Endothelial cell (in vitro differentiated cells): ENCODE measurements around the gene CLCC1. TPM values are rescaled to one million over a fixed set of nuclear protein-coding genes. Genes with fewer than 3 reads are reported as not detected.
"Not testable (repeated sequence)": the region's sequence is repeated elsewhere in the genome, so short reads cannot be mapped to it uniquely, and the experiment has no call there.

Experiments used
- DNase-seq: peaks from one replicate; pipeline ENCODE4 v3.0.0; 2021; ENCODE audit warnings: low spot score
- H3K27ac Mint-ChIP-seq: one replicate; pipeline ENCODE4 v1.8.0; 2021; ENCODE audit warnings: mixed read lengths, inconsistent platforms; ENCODE audit not compliant: unreplicated experiment
- H3K27me3 Mint-ChIP-seq: one replicate; pipeline ENCODE4 v1.8.0; 2021; ENCODE audit warnings: mild to moderate bottlenecking, moderate library complexity, mixed read lengths, inconsistent platforms; ENCODE audit not compliant: unreplicated experiment
- H3K36me3 Mint-ChIP-seq: one replicate; pipeline ENCODE4 v1.8.0; 2021; ENCODE audit warnings: mild to moderate bottlenecking, low read depth, mixed read lengths, inconsistent platforms; ENCODE audit not compliant: unreplicated experiment
- H3K4me1 Mint-ChIP-seq: one replicate; pipeline ENCODE4 v1.8.0; 2021; ENCODE audit warnings: mild to moderate bottlenecking, mixed read lengths, inconsistent platforms; ENCODE audit not compliant: unreplicated experiment
- H3K4me3 Mint-ChIP-seq: one replicate; pipeline ENCODE4 v1.8.0; 2021; ENCODE audit warnings: mild to moderate bottlenecking, mixed read lengths, inconsistent platforms; ENCODE audit not compliant: unreplicated experiment
- H3K9me3 Mint-ChIP-seq: one replicate; pipeline ENCODE4 v1.8.0; 2021; ENCODE audit warnings: mixed read lengths, inconsistent platforms; ENCODE audit not compliant: unreplicated experiment
- CTCF ChIP-seq: fragments of 200-600 bp; sonication (generic); IDR thresholded peaks from one replicate; pipeline ENCODE4 v1.5.0; 2021; ENCODE audit warnings: antibody characterized with exemption; ENCODE audit not compliant: unreplicated experiment
- total RNA-seq: library from RNA; stranded (reverse); fragmentation: NEBNext Ultra II Directional; extraction: Animal tissue kit (Norgen Biotek cat#: 25700); gene quantifications from one replicate; pipeline ENCODE4 v1.2.1, GENCODE V29; 2021; ENCODE audit not compliant: unreplicated experiment

The CLCC1 gene
- total RNA-seq, 1 donor from 2014 or later: 28.2 TPM

DNA sequence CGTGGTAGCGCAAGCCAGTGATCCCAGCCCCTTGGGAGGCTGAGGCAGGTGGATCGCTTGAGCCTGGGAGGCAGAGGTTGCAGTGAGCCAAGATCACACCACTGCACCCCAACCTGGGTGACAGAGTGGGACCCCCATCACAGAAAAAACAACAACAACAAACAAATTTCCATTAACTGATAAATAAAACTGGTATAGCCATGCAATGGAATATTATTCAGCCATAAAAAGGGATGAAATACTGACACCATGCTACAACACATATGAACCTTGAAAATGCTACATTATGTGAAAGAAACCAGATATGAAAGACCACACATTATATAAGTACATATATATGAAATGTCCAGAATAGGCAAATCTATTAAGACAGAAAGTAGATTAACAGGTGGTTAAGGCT is 12.0 kb downstream of the CLCC1 start:
- peaks cover 14% of the 10 kb centered on the region for H3K4me1 Mint-ChIP-seq
- no peak for DNase-seq
- TF ChIP-seq CTCF: no peak
- no peak overlapping the region for H3K27ac Mint-ChIP-seq
- no peak overlapping the region for H3K4me3 Mint-ChIP-seq
- H3K9me3 Mint-ChIP-seq: no peaks in the 10 kb centered on the region
- H3K36me3 Mint-ChIP-seq: peaks cover 15% of the 10 kb centered on the region
- peaks cover 4% of the 10 kb centered on the region for H3K27me3 Mint-ChIP-seq

GRCh38 chr1:108949044-108949443 is 14.2 kb downstream of the CLCC1 start:
- no peaks in the 10 kb centered on the region for H3K9me3 Mint-ChIP-seq
- no peak for TF ChIP-seq CTCF
- no peak overlapping the region for H3K4me3 Mint-ChIP-seq
- H3K27me3 Mint-ChIP-seq: peaks cover 4% of the 10 kb centered on the region
- H3K27ac Mint-ChIP-seq: no peak overlapping the region
- DNase-seq: no peak
- peaks cover 9% of the 10 kb centered on the region for H3K36me3 Mint-ChIP-seq
- peaks cover 14% of the 10 kb centered on the region for H3K4me1 Mint-ChIP-seq

DNA sequence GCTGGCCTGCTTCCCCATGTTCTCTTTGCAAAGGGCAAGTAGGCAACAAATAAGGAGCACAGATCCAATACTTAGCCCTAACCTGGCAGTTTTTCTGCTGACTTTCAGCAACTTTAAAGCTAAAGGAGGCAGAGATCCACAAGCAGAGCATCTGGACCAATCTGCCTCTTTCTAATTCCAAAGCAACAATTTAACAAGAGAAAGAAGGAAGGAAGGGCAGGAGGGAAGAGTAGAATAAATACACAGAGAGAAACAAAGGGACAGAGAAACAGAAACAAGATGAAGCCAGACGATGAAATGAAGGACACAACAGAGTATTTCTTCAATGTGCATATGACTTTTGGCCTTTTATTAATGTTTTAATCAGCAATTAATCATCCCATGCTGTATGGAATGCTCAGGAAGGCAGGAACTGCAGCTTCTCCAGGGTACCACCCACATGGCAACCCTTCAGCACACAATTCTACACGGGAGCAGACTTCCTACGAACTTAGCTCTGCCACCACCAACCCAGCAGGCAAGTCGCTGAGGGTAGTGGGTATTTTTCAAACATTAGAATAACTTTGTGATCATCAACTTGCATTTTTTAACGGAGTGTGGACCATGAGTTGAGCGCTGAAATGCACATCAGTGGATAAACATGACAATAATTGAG is 15.3 kb downstream of the CLCC1 start:
- H3K4me1 Mint-ChIP-seq: peaks cover 14% of the 10 kb centered on the region
- no peak for TF ChIP-seq CTCF
- no peak for DNase-seq
- H3K27me3 Mint-ChIP-seq: no peaks in the 10 kb centered on the region
- H3K36me3 Mint-ChIP-seq: no peaks in the 10 kb centered on the region
- H3K9me3 Mint-ChIP-seq: no peaks in the 10 kb centered on the region
- peak overlapping the region; percentile 70 for H3K27ac Mint-ChIP-seq
- H3K4me3 Mint-ChIP-seq: peak overlapping the region; percentile 75

DNA sequence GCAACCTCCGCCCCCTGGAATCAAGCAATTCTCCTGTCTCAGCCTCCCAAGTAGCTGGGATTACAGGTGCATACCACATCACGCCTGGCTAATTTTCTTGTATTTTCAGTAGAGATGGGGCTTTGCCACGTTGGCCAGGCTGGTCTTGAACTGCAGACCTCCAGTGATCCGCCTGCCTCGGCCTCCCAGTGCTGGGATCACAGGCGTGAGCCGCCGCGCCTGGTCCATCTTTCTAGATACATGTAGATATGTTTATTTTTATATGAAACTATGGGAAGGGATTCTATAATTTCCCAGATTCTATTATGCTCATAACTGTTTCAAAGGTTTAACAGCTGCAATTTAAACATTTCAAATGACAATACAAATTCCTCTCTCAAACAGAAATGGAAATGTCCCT is 27.1 kb downstream of the CLCC1 start:
- no peaks in the 10 kb centered on the region for H3K9me3 Mint-ChIP-seq
- DNase-seq: no peak
- no peak overlapping the region for H3K27ac Mint-ChIP-seq
- H3K36me3 Mint-ChIP-seq: peaks cover 30% of the 10 kb centered on the region
- H3K27me3 Mint-ChIP-seq: no peaks in the 10 kb centered on the region
- no peaks in the 10 kb centered on the region for H3K4me1 Mint-ChIP-seq
- H3K4me3 Mint-ChIP-seq: no peak overlapping the region
- TF ChIP-seq CTCF: no peak

GRCh38 chr1:108933944-108934343 is 29.3 kb downstream of the CLCC1 start:
- no peaks in the 10 kb centered on the region for H3K4me1 Mint-ChIP-seq
- H3K27me3 Mint-ChIP-seq: no peaks in the 10 kb centered on the region
- no peak for TF ChIP-seq CTCF
- no peak for DNase-seq
- H3K9me3 Mint-ChIP-seq: no peaks in the 10 kb centered on the region
- H3K27ac Mint-ChIP-seq: no peak overlapping the region
- H3K4me3 Mint-ChIP-seq: no peak overlapping the region
- peaks cover 30% of the 10 kb centered on the region for H3K36me3 Mint-ChIP-seq

GRCh38 chr1:108927565-108927964 is 35.7 kb downstream of the CLCC1 start:
- H3K27me3 Mint-ChIP-seq, DNase-seq, H3K9me3 Mint-ChIP-seq, H3K4me1 Mint-ChIP-seq, H3K4me3 Mint-ChIP-seq, H3K27ac Mint-ChIP-seq, H3K36me3 Mint-ChIP-seq: not testable (repeated sequence)
